GM18868 (cell line): Measurements from ENCODE around the gene PBRM1.
"Not testable (repeated sequence)": the region's sequence is repeated elsewhere in the genome, so short reads cannot be mapped to it uniquely, and the experiment has no call there.

ENCODE experiments used
- ATAC-seq: cut with Tn5 transposase; IDR thresholded peaks from one replicate; pipeline ENCODE4 v1.9.1; 2021; ENCODE audit warnings: mild to moderate bottlenecking, moderate library complexity; ENCODE audit not compliant: unreplicated experiment

PBRM1 gene

GRCh38 chr3:52536369-52537164 lies 149.1 kb downstream of the PBRM1 start, which contains the start of gene UQCC5:
TSS of gene UQCC5 (plus strand) at chr3:52536605. CDS start at chr3:52536756, 151 bp downstream.
- peak; percentile 85 for ATAC-seq

DNA sequence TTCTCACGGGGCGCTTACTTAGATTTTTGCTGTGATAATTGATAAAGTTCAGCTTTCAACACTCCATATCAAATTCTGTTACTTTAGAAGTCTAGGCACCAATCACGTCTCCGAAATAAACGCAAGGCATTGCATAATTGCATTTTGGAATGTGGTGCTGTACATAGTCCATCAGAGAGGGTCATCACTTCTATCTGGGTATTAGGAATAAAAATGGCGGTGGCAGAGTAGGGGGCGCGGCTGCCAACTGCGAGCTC lies 149.7 kb downstream of the PBRM1 start:
- ATAC-seq = no peak

- no peak for ATAC-seq
These were observed 150.2 kb downstream of the PBRM1 start for GRCh38 chr3:52535411-52536111.

DNA sequence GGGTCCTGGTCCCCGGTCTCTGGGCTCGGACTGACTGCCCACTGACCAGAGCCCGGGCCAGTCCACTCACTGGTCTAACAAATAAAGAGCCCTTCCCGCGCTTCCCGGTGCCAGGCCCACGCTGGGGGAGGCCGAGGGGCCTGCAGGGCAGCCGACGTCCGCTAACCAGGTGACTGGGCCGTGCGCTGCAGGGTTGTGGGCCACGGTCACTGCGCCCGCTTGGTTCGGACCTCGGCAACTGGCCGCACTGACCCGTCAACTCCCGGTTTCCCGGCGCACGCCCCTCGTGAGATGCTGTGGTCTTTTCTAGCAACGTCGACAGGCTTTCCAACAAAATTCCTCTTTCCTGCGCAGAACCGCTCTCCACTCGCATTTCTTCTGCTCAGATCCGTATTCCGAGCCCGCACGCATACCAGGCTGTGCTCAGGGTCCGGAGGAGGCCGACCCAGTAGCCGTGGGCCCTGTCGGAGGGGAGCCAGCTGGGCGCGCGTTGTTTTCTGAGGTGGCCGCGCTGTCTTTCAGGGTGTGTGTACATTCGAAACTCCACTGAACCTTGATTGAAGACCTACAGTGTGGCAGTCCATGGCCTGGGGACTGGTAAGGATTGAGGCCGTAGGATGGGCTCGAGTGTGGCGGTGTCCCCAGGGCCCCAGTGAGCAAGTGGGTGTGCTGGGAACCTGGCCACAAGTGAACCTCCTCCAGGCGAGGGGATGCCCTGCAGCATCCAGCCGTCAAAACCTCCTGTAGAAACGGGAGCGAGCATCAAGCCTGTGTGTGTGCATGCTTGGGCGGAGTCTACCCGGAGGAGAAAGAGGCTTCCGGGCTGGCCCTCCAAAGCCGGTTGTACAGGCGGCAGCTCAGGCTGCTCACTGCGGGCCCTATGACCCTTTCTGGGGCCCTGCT lies 151.2 kb downstream of the PBRM1 start:
- ATAC-seq = no peak

DNA sequence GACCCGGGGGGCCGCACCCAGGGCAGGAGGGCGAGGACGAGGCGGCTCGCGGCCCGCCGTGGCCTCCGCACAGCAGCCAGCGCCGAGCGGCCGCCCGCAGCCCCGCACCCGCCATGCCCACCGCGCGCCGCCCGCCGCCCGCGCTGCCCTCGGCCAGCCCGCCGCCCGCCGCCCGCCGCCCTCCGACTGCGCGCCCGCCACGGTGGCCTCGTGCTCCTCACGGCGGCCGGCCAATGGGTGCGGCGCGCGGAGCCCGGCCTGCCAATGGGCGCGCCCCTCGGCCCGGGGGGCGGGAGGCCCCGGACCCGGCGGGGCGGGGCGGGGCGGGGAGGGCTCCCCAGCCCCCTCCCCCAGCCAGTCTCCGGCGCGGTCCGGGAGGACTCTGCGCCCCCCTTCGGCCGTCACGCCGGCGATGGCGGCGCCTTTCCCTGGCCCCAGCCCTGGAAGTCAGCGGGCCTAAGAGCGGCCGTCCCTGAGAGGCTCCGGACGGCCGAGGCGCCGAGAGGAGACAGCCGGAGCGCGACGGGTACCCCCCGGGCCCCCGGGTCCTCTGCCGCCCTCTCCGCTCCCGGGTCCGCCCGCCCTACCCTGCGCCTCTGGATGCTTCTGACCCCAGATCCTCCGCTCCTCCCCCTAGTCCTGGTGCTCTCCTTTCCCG lies 152.0 kb downstream of the PBRM1 start, which contains the start of gene NT5DC2:
TSS of gene NT5DC2 (minus strand) at position 235 of the 658 bp plus-strand sequence. CDS start at position 115, 120 bp downstream.
- ATAC-seq = peak; percentile 42

GRCh38 chr3:52532838-52533622 lies 152.7 kb downstream of the PBRM1 start:
- no peak for ATAC-seq

DNA sequence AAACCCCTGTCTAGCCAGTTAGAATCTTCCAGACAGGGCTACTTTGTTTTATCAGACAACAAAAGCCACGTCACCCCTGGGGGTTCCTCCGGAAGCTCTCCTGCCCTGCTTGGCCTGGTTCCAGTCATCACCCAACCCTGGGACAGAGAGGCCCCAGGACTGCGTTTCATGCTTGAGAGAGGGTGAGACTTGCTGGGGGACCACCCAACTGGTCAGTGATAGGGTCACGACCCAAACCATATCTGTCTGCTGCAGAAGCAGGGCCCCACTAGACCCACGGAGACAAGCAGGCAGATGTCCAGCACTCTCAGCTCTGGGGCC lies 153.2 kb downstream of the PBRM1 start:
- ATAC-seq = no peak

DNA sequence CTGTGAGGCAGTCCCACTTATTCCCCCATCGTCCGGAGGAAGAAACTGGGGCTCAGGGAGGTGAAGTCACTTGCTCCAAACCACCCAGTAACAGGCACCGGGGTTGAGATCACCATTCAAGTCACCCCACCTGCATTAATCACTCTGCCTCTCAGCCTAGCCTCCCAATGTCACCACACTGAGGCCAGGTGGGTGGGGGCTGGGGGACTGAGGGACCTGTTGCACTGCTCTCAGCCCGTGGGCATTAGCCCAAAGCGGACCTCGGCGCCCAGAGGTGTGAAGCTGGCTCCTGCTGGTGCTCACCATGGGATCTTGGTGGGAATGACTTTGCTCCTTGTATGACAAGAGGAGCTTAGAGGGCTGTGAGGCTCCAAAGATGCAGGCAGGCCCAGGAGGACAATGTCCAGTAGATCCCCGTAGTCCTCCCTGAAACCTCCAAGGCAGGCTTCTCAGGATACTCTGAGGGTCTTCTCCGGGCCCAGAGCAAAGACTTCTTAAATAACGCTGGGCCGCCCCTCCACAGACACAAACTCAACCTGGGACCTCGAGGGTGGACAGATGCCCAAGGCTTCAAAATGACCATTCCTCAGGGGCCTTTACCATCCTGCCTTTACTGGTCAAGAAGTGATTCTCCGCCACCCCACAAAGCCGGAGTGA lies 153.7 kb downstream of the PBRM1 start:
- no peak for ATAC-seq

DNA sequence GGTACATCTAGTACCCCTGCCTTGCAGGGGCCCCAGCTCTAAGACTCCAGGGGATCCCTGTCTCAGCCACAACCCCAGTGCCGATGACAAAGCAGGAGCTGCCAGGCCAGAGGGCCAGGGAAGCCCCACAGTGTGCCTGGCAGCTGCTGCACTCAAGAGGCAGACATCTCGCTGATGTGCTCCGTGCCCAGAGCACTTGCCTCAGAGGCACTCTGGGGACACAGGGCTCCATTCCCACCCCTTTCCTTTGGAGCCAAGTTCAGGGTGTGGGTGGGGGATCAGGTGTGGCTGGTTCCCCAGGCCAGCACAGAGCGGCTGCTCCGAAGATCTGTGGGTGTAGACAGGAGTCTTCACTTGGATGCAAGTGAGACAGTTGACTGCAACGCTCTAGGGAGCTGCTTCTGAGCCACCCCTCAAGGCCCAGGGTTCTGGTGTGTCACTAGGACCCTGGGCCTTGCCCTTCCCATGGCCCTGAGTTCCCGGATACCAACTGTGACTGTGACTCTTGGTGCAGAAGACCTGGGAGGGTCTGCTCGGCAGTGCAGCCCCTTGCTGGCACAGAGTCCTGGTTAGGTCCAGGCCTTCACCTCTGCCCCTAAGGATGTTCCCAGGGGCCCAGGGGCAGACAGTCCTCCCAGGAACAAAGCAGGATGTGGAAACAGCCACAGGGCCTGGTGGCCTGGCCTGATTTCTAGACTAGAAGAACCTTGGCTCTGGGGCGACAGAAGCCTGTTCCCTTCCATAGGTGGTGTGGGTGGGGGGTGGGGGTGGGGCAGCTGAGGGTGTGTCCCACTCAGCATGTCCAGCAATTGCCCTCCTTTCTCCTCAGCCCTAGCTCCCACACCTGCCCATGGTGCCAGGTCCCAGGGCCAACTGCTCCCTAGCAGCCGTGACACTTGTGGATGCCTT lies 154.5 kb downstream of the PBRM1 start:
- no peak for ATAC-seq

GRCh38 chr3:52529376-52530333 lies 156.1 kb downstream of the PBRM1 start:
- ATAC-seq = no peak

DNA sequence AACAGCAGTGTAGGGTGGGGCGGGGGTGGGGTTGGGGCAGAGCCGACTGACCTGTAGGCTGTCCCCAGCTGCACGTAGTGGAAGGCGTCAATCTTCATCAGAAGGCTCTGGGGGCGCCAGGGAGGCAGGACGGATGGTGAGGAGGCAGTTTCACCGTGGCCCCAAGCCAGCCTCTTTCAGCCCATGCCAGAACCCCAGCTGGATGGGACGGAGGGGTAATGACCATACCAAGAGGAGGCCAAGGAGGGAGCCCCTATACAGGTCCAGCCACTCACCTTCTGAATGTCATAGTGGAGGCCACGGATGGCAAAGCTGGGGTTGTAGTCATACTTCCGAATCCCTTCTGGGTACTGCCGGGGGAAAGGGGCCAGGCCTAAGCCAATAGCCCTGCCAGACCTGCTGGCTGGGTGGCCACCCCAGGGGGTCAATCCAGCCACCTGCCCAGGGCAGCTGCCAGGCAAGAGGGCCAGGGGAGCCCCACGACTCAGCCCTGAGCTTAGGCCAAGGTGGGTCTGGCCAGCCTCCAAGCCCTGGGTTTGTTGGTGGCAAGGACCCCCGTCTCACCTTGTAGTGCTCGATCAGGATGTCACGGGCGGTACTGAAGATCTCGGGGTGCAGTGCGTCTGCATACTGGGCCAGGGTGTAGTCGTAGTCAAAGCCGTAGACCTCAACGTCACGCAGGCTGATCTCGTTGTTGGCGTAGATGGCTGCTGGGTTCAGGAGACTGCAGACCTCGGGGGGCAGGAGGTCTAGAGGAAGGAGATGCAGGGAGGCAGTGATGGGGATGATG lies 156.9 kb downstream of the PBRM1 start:
- ATAC-seq = no peak

DNA sequence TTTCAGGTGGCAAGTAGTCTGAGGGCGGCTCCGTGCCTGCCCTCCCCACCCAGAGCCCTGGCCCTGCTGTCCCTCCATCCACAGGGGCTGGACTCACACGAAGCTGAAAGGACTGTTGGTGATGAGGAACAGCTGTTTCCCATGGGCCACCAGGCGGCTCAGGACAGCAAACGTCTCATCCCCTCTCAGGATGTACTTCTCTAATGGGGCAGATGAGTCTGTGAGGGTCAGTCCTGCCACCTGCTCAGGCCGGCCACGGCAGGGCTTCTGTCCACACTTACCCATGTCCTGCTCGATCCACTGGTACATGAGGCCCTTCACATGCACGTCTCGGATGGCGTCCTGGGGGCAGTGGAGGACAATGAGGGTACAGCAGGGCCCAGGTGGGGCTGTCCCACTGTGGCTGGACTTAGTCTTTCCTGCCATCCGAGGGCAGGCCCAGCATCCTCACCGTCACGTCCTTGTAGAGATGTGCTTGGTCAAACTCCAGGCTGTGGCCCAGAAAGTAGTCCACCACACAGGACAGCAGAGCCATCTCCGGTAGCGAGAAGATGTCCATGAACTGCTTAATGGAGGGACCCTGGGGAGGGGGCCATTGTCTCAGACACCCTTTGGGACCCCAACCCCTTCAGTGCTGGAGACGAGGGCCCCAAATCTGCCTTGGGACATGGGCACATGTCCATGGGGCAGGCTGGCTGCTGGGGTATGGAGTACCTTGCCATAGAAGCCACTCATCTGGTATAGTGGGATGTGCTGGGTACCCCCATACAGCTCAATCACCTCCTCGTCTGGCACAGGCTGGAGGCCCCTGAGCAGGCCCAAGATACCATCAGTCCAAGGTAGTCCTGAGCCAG lies 157.8 kb downstream of the PBRM1 start:
- no peak for ATAC-seq

DNA sequence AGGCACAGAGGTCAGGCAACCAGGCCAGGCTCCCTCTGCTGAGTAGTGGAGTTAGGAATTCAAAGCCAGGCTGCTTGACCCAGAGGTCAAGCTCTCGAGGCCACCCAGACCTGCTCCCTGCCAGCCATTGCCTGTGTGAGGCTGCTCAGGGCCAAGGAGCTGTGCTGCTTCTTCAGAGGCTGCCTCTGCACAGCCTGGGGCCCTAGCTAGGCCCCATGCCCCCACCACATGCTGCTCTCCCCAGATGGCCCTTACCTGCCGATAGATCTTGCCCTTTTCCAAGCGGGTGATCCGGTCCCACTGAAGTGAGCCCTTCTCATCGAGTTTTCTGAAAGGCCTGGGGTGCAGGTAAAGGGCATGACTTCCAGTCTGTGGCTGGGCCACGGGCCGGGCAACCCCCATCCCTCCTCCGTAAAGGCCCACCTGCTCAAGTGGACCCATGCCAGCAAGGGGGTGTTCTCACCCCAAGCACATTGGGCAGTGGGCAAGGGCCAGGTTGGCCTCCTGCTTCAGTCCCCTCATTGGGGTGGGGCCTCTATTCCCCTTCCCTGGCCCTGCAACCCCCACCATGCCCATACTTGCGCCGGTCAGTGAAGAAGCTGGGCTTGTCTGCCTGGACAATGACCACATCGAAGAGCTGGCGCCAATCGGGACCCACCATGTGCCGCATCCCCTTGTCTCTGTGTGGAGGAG lies 158.5 kb downstream of the PBRM1 start:
- ATAC-seq = no peak

DNA sequence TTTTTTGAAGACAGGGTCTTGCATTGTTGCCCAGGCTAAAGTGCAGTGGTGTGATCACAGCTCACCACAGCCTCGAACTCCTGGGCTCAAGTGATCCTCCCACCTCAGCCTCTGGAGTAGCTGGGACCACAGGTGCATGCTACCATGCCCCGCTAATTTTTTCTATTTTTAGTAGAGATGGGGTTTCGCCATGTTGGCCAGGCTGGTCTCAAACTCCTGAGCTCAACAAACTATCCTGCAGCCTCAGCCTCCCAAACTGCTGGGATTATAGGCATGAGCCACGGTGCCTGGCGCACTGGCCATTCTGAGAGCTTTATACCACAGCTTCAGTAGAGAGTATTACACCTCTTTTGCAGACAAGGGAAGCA lies 159.1 kb downstream of the PBRM1 start:
- not testable (repeated sequence) for ATAC-seq
